Head of caudate nucleus (tissue), 42 donors: ENCODE results near the gene AKIP1.
"Not testable (repeated sequence)": the region's sequence is repeated elsewhere in the genome, so short reads cannot be mapped to it uniquely, and the experiment has no call there.

Experiments
- DNase-seq, 42 donors: peaks; one replicate each; pipeline versions ENCODE4 v3.0.0 to v3.0.0-alpha.2; 2020 to 2021; ENCODE audit warnings: mixed read lengths in 7 of 42
- intact Hi-C: fragments of 100-400 bp; cut with DNase I; formaldehyde crosslinking; loops from one replicate; pipeline ENCODE4 v1.15.0; 2022

AKIP1 gene

GRCh38 chr11:8911029-8911823 lies at the start of gene AKIP1:
TSS of gene AKIP1 (plus strand) at chr11:8911189. CDS start at chr11:8911450, 261 bp downstream.
- intact Hi-C loops, result loop anchor here (5.0 to 10.0 kb wide), 2 partner anchors 224 kb away; no protein-coding TSS in a partner anchor
- DNase-seq, result peak; percentile 84 to 98 (median 96)

GRCh38 chr11:8863838-8864237 lies 47.2 kb upstream of the AKIP1 start:
- DNase-seq, result no peak
- intact Hi-C loops, result no loop called here

- no peak for DNase-seq
- intact Hi-C loops, result no loop called here
These were observed 45.7 kb upstream of the AKIP1 start for GRCh38 chr11:8865304-8865703.

- no peak for DNase-seq
- intact Hi-C loops, result no loop called here
These were observed 44.0 kb upstream of the AKIP1 start for GRCh38 chr11:8867035-8867434.

- intact Hi-C loops, result no loop called here
- no peak for DNase-seq
These were observed 42.9 kb upstream of the AKIP1 start for GRCh38 chr11:8867931-8868631.

- intact Hi-C loops, result no loop called here
These were observed 40.4 kb upstream of the AKIP1 start for GRCh38 chr11:8870411-8871170.

GRCh38 chr11:8871171-8871775 lies 39.7 kb upstream of the AKIP1 start:
- intact Hi-C loops, result no loop called here
- peak in 41 of 42 donors; percentile 11 to 72 (median 38) for DNase-seq

More at GRCh38 chr11:8870411-8871170, 40.4 kb upstream of the AKIP1 start:
- peak; percentile 35 to 86 (median 70) for DNase-seq

- DNase-seq, result no peak
These were observed 39.0 kb upstream of the AKIP1 start for GRCh38 chr11:8871962-8872361.

GRCh38 chr11:8873741-8874405 lies 37.1 kb upstream of the AKIP1 start:
- no peak for DNase-seq
- intact Hi-C loops, result no loop called here

More at GRCh38 chr11:8871962-8872361, 39.0 kb upstream of the AKIP1 start:
- intact Hi-C loops, result no loop called here

GRCh38 chr11:8878771-8879170 lies 32.2 kb upstream of the AKIP1 start:
- intact Hi-C loops, result no loop called here
- DNase-seq, result no peak

GRCh38 chr11:8881585-8881984 lies 29.4 kb upstream of the AKIP1 start:
- DNase-seq, intact Hi-C loops: not testable (repeated sequence)

GRCh38 chr11:8886322-8886721 lies 24.7 kb upstream of the AKIP1 start:
- intact Hi-C loops, result no loop called here
- DNase-seq, result no peak

GRCh38 chr11:8891185-8891584 lies 19.8 kb upstream of the AKIP1 start:
- DNase-seq, intact Hi-C loops: not testable (repeated sequence)

GRCh38 chr11:8899119-8899753 lies 11.8 kb upstream of the AKIP1 start:
- DNase-seq, result no peak
- intact Hi-C loops, result no loop called here

- DNase-seq, result no peak
- intact Hi-C loops, result no loop called here
These were observed 5.3 kb upstream of the AKIP1 start for GRCh38 chr11:8905528-8906165.

- DNase-seq, result no peak
- intact Hi-C loops, result no loop called here
These were observed 3.9 kb upstream of the AKIP1 start for GRCh38 chr11:8907116-8907515.

- DNase-seq, result no peak
- intact Hi-C loops, result no loop called here
These were observed 2.9 kb upstream of the AKIP1 start for GRCh38 chr11:8908099-8908498.

GRCh38 chr11:8910649-8911026 lies 351 bp upstream of the AKIP1 start:
- intact Hi-C loops, result loop anchor here (5.0 to 10.0 kb wide), 2 partner anchors 223 to 224 kb away; no protein-coding TSS in a partner anchor
- no peak for DNase-seq
